ENCODE data around the gene IL36G.
"Not testable (repeated sequence)": the region's sequence is repeated elsewhere in the genome, so short reads cannot be mapped to it uniquely, and the experiment has no call there.

IL36G gene

DNA sequence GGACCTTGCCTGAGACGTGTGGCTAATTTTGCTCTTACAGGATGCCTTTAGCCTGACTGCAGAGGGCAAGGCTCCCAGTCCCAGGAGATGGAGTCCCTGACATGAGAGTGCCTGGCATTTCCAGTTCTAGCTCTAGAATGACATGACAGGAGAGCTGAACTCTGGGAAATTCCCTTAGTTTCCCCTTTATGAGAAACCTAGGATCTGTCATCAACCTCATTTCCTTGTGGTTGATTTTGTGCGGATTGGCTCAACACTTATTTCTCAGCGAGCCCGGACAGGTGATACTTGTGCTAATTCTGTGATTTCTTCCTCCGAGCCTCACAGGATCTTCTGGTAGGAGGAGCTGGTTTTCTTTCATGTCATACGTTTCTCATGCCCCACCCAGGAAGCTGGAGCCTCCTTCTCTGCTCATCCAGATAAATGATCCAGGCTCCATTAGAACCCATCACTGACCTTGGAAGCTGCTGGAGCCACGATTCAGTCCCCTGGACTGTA, at the start of gene IL36G:
IL36G (plus strand) TSS at position 448 of the 498 bp plus-strand sequence. CDS start 633 bp downstream, outside the sequence.
- no peak for DNase-seq (ENCODE audit: low spot score)

DNA sequence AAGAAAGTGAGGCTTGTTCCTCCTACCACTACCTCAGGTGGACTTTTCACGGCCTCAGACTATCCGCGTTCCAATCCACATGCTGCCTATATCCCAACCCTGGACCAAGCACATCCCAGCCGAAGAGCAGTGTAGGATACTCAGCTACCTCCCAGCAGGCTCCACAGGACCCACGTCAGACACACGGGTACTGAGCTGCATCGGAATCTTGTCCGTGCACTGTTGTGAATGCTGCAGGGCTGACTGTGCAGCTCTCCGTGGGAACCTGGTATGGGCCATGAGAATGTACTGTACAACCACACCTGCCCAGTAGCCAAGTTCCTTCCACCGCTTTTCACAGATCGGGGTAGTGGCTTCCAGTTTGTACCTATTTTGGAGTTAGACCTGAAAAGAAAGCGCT, 44.5 kb upstream of the IL36G start:
- DNase-seq (ENCODE audit: low spot score) = no peak

DNA sequence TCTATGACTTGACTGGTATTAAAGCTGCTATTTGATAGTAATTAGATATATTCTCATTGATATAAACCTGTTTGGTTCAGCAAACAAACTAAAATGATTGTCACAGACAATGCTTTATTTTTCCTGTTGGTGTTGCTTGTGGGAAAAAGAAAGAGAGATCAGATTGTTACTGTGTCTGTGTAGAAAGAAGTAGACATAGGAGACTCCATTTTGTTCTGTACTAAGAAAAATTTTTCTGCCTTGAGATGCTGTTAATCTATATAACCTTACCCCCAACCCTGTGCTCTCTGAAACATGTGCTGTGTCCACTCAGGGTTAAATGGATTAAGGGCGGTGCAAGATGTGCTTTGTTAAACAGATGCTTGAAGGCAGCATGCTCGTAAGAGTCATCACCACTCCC, 43.7 kb upstream of the IL36G start:
- not testable (repeated sequence) for DNase-seq (ENCODE audit: low spot score)

DNA sequence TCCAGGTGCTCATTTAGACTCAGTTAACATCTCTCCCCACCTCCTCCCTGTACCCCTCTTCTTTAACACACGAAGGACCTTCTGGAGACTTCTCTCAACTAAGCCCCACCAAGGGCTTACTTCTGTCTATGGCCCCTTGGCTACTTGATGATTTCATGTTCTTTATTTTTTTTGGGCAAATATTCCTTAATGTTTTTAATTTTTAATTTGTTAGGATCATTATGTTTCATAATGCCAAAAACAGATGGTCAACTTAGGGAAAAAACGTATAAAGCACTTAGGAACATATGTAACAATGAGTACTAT, 40.9 kb upstream of the IL36G start:
- no peak for DNase-seq (ENCODE audit: low spot score)

DNA sequence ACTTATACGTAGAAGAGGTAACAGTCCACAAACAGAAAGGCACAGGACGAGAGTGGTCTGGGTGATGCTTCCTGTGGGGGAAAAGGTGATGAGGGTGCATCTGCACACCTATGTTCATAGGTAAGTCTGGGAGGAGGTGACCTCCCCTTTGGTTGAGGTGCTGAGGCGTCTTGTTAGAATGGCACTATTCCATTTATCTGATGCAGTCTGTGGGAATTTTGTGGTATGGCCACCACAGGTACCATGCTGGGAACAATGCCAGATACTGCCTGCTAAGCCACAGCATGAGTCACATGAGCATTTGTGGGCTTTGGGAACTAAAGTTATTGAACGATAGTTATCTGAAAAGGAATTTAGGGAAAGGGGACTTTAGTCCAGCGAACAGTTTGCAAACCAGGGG, 38.9 kb upstream of the IL36G start:
- no peak for DNase-seq (ENCODE audit: low spot score)

DNA sequence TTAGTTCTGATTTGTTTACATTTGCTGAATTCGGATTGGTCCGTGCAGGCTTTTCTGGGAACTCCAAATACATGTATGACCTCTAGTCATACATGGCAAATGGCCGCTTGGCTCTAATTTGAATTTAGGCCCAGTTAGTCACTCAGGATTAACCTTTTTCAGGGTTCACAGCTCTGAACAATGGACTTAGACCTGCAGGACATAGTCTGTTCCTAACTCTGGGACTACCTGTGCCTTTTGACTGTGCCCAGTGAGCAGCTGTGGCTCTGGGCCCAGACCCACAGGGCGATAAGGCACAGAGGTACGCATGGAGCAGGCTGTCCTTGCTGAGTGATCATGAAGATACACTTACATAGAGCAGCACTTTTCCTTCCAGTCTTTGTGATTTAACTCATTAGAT, 38.4 kb upstream of the IL36G start:
- no peak for DNase-seq (ENCODE audit: low spot score)

DNA sequence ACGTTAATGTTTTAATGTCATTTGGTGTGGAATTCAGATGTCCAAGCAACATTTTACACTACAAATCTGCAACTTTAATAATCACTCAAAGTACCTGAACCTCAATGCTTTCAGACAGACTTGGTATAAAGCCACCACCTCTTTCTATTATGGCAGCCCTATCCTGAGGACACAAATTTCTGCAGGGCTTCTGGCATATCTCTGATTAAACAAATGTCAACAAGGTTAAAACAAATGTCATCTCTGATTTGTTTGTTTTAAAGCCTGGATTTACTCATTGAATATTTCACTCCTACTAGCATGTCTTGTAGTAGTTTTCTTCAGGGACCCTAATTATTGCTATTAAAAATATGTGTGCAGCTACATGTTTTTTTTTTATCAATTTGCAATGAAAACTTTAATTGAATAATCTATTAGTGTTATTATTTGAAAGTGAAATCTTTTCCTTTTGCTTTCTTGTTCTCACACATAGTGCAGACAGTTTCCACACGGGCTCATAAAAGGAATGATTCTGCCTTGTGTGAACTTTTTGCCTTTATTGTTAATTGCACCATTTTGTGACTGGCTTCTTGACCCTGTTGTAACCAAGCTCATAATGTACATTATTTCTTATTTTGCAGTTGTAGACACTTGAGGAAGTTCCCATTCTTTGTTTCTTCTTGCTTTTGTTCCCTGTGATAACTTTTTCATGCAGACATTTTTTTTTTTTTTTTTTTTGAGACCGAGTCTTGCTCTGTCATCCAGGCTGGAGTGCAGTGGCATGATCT, 36.8 kb upstream of the IL36G start:
- DNase-seq (ENCODE audit: low spot score) = no peak

DNA sequence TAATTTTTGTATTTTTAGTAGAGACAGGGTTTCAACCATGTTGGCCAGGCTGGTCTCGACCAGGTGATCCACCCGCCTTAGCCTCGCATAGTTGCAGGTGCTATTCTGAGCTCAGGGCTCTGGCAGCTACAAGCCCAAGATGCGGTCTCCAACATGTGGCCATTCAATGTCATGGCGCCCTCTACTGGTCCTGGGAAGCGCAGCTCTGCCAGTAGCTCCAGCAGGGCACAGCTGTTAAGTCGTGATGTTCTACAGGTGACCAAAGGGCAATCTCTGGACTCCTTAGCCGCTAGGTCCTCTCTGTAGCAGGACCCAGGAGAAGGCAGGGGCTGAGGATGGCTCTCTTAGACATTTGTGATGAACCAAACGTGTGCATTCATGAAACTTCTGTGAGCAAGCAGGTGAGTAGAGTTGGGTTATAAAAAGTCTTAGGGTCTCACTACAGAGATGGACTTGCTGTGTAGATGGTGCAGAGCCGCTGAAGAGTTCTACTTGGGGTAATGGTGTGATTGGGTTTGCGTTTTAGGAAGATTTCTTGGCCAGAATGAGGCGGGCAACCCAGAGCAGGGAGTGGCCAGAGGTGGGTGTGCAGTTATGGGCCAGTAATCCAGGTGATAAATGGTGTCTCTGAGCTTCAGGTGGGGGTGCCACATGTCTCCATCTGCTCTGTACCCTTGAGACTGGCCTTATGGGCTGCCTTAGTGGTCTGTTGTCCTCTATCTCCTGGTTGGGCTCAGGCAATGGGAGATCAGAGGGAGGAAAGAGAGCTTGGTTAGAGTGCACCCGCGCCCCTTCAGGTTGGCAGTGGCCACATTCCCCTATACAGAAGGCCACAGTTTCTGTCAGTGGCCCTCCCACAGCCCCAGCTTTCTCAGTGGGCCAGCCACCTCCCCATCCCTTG, 35.8 kb upstream of the IL36G start:
- DNase-seq (ENCODE audit: low spot score) = peak; percentile 38

DNA sequence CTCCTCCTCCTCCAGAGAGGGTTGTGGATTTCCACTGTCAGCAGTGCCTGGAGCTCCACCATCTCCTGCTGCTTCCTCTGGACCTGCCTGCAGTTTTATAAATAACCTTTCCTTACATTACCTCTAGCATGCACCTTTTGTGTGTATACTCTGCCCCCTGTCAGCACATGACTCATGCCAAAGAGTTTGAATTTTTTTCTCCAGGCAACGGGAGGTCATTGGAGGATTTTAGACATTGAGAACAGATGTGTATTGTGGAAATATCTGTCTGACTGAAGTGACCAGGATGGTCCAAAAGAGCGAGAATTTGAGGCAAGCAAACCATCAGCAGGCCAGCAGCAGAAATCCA, 35.2 kb upstream of the IL36G start:
- no peak for DNase-seq (ENCODE audit: low spot score)

DNA sequence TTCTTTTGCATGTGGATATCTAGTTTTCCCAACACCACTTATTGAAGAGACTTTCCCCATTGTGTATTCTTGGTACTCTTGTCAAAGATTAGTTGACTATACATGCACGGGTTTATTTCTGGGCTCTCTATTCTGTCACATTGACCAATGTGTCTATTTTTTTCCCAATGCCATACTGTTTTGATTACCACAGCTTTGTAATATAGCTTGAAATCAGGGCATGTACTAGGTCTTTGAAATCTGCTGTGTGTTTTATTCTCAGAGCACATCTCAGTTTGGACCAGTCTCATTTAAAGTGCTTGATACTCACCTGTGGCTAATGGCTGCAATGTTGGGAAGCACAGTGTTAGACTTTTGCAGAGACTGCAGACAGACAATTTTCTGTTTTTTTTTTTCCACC, 32.8 kb upstream of the IL36G start:
- DNase-seq (ENCODE audit: low spot score) = no peak

DNA sequence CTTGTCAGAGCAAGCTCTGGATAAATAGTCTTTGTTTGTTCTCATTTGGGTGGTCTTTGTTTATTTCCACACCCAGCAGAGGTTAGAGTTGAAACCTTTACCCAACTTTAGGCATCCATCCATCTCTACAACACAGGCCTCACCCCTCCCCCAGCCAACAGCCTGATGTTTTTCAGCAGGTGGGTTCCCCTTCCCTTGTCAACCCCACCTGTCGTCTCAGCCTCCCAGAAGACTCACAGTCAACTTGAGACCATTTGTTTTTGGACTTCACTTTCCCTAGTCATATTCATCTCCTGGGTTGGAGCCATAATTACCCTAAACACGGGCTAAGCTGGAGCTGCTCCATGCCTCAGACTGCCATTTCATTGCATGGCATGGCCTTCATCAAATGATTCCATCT, 31.7 kb upstream of the IL36G start:
- no peak for DNase-seq (ENCODE audit: low spot score)

DNA sequence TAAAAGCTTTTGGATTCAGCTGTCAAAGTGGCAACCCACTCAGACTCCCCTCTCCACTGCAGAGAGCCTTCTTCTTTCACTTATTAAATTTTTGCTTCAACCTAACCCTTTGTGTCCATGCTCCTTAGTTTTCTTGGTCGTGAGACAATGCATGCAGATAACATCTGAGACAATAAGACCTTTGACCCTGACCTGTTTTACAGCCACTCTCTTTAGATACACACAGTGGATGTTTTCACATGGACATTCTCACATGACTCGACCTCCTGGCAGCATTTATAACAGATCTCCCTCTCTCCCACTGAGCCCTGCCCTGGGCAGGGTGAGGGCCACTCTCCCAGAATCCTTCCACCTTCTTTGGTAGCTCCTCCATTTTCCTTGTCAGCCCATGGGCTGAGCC, 30.4 kb upstream of the IL36G start:
- no peak for DNase-seq (ENCODE audit: low spot score)

DNA sequence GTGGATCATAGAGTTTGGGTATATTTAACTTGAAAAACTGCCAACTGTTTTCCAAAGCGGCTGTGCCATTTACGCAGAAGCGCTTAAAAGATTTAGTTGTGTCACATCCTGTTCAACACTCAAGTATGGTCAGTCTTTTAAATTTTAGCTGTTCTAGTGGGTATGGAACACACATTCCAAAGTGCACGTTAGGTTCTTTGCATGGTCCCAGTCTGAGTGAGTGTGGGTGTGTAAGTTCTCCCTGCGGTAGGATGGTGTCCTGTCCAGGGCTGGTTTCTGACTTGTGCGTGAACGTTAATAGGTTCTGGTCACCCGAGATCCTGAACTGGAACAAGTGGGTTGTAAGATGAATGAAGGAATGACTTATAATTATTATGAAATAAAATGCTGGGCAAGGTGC, 28.4 kb upstream of the IL36G start:
- DNase-seq (ENCODE audit: low spot score) = no peak

DNA sequence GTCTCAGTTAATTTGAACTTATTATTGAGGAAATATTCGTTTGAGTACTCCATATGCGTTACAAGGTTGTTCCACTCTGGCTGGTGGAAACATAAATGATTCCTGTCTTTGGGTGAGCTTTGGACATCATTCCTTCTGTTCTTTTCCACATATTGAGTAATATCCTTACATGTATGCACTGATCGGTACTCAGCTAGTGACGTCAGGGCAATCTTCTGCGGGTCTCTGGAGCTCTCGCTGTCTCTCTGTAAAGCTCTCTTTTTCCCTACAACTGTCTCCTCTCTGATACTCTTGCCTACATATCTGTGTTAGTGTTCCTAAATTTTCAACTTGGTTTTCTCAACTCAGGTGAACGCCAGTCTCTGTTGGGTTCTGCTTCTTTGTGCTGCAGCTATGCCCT, 23.4 kb upstream of the IL36G start:
- DNase-seq (ENCODE audit: low spot score) = no peak

DNA sequence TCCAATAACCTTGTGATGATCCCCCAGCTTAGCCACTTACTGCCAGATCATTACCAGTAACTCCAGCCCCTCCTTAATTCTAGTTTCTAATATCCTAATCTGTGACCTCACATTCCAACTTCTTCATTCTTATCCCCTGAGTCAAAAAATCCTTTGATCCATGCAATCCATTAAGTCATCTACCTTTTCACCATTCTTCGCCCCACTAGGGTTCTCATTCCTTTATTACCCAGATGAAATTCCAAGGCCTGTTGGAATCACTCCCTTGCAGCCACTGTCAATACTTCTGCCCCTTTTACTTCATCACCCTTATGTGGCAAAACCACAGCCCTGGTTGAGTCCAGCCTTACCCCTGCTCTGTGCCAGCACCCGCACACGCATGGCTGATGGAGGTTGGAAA, 20.3 kb upstream of the IL36G start:
- no peak for DNase-seq (ENCODE audit: low spot score)

DNA sequence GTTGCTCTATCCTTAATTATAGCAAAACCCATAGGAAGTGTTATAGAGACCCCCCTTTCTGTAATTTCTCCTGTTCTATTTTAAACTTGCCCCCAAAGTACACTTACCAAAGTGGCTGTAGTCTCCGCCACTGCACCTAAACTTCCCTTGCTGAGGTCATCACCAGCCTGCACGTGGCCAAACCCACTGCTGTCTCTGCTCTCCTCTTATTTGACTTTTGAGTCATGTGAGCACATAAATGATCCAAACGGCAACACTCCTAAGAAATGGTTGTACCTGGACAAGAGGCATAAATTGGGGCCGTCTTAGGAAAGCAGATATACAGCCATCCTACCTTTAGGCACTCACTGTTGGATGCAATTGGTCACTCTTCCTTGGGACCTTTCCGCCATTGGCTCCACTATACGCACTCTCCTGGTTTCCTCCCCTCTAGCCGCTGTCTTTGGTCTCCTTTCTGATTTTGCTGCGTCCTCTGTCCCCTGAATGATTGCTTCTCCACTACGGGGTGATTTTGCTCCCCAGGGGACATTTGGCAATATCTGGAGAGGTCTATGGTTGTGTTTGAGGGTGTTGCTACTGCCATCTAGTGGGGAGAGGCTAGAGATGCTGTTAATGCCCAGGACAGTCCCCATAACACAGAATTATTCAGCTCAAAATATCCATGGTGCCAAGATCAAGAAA, 19.2 kb upstream of the IL36G start:
- peak; percentile 20 for DNase-seq (ENCODE audit: low spot score)

DNA sequence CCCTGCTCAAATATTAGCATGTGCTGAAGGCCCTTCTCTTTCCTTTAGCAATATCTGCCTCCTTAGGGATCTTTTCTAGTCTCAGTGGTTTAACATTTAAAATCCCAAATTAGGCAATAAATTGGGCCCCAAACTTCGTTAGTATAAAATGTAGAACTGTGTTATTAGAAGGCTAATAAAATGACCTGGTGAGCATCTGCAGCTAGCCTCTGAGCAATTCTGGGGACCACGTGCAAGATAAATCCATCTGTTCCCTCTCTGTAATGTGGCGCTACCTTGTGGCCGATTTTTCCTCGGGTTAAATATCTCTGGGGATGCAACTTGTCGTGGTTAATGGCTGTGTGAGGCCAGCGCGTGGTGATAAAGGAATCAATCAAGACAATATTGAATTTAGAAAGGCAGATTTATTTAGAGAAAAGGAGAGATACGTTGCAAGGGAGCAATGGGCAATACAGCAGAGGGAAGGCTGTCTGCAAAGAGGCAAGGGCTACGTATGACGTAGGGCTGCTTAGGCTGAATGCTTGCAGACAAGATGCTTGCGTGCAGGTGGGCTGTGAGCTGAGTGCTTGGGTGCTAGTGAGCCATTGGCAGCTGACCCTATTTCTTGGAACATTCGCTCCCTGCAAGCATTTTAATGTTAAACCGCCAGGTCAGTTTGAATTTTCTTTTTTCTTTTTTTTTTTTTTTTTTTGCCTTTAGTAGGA, 18.5 kb upstream of the IL36G start:
- no peak for DNase-seq (ENCODE audit: low spot score)

DNA sequence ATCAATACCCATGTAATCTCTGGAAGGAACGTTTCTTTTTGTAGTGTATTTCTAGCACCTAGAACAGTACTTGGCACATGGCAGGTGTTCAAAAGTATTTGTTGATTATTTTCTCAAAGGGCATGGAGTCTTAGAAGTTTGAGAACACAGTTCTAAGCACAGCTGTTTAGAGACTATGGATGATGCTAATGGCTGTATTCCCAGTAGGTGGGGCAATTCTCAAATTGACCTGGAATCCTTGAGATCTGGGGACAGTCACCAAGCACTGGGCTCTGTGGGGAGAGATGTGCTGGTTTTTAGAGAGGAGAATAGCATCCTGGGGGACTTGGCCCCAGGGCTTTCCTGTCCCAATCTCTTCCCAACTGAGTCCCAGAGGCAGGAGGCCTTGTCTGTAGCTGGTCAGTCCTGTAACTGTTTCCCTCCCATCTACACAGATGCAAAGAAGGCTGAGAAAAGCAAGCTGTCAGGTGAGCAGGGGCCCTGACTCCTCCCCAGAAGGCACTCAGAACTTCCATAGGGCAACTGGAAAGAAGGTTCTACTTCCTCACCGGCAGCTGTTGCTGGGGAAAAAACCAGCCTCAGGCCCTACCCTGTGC, 17.5 kb upstream of the IL36G start:
- DNase-seq (ENCODE audit: low spot score) = no peak

DNA sequence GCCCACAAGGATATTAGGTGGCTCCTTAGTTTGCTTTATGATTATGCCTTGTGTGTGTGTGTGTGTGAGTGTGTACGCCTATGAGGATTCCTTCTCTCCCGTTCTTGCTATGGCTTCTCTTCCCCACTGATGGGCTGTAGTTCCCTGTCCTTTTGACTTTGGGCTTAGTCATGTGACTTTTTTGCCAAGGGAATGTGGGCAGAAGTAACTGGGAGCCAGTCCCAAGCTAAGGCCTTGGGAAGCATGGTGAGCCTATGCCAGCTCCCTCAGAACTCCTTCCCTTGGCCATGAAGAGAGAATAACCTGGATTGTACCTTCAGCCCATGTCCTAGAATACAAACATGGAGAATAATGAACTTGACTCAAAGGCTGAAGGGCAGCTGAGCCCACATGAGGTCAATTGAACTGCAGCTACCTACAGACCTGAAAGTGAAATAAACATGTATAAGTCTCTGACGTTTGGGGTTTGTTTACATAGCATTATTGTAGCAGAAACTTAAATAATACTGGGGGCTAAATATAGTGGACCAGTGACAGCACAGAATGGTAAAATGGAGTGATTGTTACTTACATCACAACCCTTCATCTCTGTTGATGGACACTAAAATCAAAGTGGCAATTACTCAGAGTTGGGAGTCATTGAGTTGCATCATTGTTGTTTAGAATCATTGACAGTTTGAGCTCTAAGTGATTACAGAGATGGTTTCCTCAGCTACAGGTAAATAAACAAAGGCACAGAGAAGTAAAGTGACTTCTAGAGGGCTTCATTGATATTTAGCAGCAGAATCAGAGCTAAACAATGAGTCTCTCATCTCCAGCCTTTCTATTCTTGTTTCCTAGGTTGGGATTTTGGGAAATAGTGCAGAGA, 15.3 kb upstream of the IL36G start:
- no peak for DNase-seq (ENCODE audit: low spot score)

DNA sequence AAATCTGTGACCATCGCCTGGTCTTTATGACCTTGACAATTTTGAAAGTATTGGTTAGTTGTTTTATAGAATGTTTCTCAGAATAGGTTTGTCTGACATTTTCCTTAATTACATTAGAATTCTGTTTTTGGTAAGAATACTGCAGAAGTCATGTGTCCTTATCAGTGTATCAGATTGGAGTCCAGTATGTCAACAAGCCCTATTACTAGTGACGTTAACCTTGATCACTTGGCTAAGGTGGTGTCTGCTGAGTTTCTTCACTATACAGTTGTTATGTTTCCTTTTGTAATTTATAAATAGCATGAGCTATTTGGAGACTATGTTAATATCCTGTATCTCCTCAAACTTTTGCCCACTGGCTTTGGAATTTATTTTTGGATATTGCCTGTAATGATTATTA, 10.8 kb upstream of the IL36G start:
- DNase-seq (ENCODE audit: low spot score) = no peak
